C4-2B (cell line): Measurements from ENCODE around the gene LSM7.

ENCODE experiments used
- CTCF ChIP-seq: fragments of 450-650 bp; conservative IDR thresholded peaks from 2 replicates; pipeline ENCODE4 v1.5.1; 2017; ENCODE audit warnings: mild to moderate bottlenecking
- ZFX ChIP-seq: fragments of 450-650 bp; IDR thresholded peaks from 2 replicates; pipeline ENCODE4 v1.6.1; 2017

DNA sequence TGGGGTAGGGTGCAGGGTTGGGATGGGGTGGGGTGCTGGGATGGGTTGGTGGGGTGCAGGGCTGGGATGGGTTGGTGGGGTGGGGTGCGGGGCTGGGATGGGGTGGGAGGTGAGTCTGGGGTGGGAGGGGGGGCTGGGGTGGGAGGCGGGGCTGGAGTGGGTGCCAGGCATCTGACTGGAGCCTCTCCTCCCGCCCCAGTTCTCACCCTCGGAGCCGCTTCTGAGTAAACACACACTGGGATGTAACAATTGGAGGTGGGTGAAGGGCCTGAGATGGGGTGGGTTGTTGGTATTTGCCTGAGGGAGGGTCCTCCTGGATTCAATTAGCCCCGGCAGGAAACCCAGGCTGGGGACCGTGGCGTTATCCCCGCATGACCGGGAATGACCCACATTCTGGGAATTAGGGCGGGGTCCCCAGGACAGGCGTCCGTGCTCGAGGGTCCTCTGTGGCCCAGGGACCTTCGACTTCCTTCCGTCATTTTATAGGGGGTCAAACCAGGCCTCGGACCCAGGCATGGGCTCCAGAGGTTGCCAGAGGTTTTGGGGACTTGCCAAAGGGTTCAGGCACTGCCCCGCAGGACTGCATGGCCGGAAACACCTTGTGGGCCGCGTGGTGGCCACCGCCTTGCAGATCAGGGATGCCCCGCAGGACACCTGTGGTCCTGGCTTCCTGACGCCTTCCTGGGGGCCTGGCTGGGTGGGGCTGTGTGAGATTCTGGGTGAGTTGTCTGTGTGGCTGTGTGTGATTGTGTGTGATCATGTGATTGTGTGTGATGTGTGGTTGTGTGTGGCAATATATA lies 33.1 kb upstream of the LSM7 start:
- TF ChIP-seq CTCF (no peak), ZFX (no peak)
